Esophagus muscularis mucosa (tissue), 3 donors: Measurements from ENCODE around the gene IRF8.

ENCODE experiments used
- CTCF ChIP-seq, 3 experiments: fragments of 200-600 bp in 2 of 3; fragments of 450-650 bp in 1 of 3; sonication (generic) in 2 of 3; IDR thresholded peaks; one replicate each; pipeline ENCODE4 v1.5.1; 2017 to 2019; ENCODE audit warnings: antibody characterized with exemption in 3 of 3, mild to moderate bottlenecking in 2 of 3, moderate library complexity in 1 of 3
- POLR2A ChIP-seq: fragments of 450-650 bp; IDR thresholded peaks from one replicate; pipeline ENCODE4 v1.6.1; 2017; ENCODE audit warnings: antibody characterized with exemption, moderate library complexity, mild to moderate bottlenecking, low read depth
- POLR2AphosphoS5 ChIP-seq, 2 donors: sonication (generic); formaldehyde crosslinking; IDR thresholded peaks; one replicate each; pipeline ENCODE4 v1.6.1; 2017; ENCODE audit warnings: antibody characterized with exemption in 2 of 2

GRCh38 chr16:85879549-85879948, 19.4 kb upstream of the IRF8 start:
- TF ChIP-seq CTCF (IDR thresholded peaks at IDR 0.05): no peak
- TF ChIP-seq POLR2A: no peak
- TF ChIP-seq POLR2AphosphoS5 (IDR thresholded peaks at IDR 0.05): no peak
